TTC549 (cell line): ENCODE measurements around the gene SH3BP1.
A peak's percentile ranks its signal among the peaks of the same experiment; 100 is the strongest.
"Not testable (repeated sequence)": the region's sequence is repeated elsewhere in the genome, so short reads cannot be mapped to it uniquely, and the experiment has no call there.

ENCODE experiments used
- FAIRE-seq: peaks from 2 replicates; lab custom pipeline; 2012; peaks lifted over from hg19 to GRCh38; lab: Jason Lieb, UNC

The SH3BP1 gene

DNA sequence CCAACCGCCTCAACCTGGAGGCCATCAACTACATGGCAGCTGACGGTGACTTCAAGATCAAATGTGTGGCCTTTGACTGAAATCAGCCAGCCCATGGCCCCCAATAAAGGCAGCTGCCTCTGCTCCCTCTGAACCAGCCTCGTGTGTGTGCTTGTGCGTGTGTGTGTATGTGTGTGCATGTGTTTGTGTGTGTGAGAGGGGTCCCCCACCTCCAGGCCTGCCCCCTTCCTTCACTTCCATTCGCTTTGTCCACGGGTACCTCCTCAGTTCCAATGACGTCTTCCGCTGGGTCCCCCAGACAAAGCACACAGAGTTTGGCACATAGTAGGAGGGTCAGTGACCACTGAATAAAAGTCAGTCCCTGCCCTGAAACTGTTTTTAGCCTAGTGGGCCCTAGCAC, 40.2 kb downstream of the SH3BP1 start:
- FAIRE-seq, result no peak

- no peak for FAIRE-seq
These were observed 40.9 kb downstream of the SH3BP1 start for GRCh38 chr22:37680191-37680851.

DNA sequence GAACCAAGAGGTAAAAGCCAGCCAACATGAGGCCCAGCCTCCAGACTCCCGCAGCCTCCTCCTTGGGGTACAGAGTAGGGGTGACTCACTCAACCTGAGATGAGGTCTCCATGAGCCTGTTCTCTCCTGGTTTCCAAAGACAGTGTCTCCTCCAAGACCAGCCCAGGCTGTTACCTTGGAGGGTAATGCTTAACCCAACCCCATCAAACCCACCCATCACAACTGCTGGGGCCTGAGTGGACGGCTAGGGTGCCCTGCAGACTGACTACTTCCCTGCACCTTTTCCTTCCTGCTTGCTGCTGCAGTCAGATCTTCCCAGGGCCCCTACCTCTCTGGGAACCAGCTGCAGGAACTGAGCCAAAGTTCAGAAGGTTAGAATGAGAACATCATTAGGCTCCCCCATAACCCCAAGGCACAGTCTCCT, 41.5 kb downstream of the SH3BP1 start:
- no peak for FAIRE-seq

DNA sequence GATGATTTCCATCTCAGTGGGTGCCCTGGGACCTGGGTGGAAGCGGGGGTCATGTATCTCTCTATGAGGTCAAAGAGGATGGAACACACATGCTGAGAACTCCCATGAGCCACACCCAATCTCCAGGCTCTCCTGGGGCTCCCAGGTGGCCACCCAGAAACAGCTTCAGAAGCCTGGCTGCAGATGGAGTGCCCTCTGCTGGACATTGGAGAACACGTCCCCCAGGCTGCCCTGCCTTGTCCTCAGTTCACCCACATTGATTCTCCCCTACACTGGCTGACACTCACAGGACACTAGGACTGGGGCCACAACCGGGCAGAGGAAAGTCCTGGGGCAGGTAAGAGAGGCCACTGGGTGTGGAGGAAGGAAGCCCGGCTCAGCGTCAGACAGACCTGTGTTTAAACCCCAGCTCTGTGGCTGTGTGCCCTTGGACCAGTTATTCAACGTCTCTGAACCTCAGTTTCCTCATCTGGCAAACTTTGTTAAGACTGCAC, 42.1 kb downstream of the SH3BP1 start:
- no peak for FAIRE-seq

DNA sequence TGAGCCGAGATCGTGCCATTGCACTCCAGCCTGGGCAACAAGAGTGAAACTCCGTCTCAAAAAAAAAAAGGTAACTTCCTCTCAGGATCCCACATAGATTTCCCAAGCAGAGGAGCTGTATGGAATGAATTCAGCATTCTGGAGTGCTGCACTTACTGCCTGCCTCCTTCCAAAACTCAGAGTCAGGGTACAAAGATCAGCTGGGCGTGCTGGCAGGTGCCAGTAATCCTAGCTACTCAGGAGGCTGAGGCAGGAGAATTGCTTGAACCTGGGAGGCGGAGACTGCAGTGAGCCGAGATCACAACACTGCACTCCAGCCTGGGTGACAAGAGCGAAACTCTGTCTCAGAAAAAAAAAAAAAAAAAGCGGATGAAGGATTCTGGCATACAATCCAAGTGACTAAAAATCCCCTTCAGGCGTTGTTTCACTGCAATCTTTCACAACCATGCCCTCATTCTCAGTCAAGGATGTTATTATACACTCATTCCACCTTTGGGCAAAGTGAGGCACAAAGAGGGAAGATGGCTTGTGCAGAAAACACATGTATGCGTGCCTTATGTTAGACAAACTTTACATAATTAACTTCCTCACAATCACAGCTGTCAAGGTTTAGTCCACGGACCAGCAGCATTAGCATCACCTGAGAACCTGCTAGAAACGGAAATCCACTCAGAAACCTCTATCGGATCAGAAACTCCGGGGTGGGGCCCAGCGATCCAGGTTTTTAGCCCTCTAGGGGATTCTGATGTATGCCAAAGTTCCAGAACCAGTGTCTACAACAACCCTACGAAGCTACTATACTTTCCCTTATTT, 45.5 kb downstream of the SH3BP1 start:
- FAIRE-seq, result no peak

GRCh38 chr22:37686002-37686982, 46.8 kb downstream of the SH3BP1 start, which contains the start of gene NOL12:
Gene NOL12, plus strand, starts transcription at chr22:37686343. Its CDS starts 50 bp downstream, at chr22:37686393.
- FAIRE-seq, result no peak

GRCh38 chr22:37690407-37690806, 50.9 kb downstream of the SH3BP1 start:
- FAIRE-seq, result no peak

DNA sequence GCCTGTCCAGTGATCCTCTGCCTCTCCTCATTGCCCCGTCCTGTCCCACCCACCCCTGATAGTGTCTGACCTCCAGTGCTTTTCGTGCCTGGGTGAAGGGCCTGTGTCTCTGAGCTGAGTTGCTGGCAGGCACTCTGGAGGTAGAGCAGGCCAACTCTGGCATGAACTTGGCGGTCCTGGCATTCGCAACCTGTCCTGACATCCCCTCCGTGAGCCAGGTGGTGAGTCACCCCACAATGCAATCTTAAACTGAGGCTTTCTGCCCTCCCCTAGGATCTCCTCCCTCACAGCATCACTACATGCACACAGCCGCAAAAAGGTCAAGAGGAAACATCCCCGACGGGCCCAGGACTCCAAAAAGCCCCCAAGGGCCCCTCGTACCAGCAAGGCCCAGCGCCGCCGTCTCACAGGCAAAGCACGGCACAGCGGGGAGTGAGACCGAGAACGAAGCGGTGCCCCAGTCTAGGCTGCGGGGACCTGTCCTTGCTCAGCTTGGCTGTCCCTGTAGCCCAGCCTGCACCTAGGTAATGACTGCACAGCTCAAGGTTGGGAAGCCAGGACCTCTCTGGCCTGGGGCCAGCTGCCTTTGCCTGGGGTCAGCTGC, 51.5 kb downstream of the SH3BP1 start:
- FAIRE-seq, result no peak

DNA sequence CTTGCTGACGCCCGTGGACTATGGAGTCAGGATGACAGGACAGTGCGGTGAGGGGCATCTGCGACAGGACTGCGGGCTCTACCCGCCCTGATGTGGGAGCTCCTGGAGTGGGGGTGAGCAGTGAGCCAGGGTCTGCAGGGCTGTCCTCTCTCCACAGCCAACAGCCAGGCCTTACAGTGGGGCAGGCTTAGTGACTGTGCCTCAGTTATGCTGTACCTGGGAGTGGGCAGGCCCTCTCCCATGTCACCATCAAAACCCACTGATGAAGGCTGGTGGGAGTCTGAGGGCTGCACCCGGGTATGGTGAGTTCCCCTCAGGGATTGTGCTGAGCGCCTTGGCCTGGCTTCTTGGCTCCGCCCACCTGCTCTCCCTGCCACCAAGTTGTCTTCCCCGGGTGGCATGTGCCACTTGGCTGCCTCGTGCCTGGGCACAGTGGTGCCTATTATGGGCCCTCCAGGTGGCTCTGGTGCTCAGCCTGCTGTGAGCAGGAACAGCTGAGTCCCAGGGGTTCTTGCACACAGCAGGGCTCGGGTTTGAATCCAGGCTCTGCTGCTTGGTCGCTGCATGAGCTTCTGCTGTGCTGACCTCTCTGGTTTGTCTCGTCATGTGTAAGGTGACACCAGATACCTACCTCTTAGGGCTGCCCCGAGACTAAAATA, 53.3 kb downstream of the SH3BP1 start:
- FAIRE-seq, result no peak

DNA sequence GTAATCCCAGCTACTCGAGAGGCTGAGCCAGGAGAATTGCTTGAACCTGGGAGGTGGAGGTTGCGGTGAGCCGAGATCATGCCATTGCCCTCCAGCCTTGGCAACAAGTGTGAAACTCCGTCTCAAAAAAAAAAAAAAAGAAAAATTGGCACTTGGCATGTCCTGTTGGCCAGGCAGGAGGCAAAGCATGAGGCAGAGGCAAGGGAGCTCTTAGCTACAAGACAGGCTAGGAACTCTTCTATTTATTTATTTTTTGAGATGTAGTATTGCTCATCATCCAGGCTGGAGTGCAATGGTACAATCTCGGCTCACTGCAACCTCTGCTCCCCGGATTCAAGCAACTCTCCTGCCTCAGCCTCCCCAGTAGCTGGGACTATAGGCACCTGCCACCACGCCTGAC, 54.7 kb downstream of the SH3BP1 start:
- not testable (repeated sequence) for FAIRE-seq

- FAIRE-seq, result not testable (repeated sequence)
These were observed 56.8 kb downstream of the SH3BP1 start for GRCh38 chr22:37696260-37696656.

- peak; percentile 84 for FAIRE-seq
These were observed 57.4 kb downstream of the SH3BP1 start, which contains the start of gene TRIOBP for GRCh38 chr22:37696657-37697537. Gene TRIOBP, plus strand, starts transcription at chr22:37697048. Its CDS starts 4,318 bp downstream, at chr22:37701366.

DNA sequence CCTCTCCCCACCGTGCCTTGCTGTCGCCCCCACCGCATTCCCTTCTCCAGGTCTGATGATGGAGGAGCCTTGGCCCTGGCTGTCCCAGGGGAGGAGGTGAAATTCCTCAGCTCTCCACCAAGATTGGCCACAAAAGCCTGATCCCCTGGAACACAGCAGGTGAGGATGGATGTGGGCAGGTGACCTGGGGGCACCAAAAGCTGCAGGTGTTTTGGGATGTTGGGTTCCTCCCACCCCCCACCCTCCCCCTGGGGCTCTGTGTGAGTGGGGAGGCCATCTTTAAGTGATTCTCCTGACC, 58.0 kb downstream of the SH3BP1 start:
- no peak for FAIRE-seq

DNA sequence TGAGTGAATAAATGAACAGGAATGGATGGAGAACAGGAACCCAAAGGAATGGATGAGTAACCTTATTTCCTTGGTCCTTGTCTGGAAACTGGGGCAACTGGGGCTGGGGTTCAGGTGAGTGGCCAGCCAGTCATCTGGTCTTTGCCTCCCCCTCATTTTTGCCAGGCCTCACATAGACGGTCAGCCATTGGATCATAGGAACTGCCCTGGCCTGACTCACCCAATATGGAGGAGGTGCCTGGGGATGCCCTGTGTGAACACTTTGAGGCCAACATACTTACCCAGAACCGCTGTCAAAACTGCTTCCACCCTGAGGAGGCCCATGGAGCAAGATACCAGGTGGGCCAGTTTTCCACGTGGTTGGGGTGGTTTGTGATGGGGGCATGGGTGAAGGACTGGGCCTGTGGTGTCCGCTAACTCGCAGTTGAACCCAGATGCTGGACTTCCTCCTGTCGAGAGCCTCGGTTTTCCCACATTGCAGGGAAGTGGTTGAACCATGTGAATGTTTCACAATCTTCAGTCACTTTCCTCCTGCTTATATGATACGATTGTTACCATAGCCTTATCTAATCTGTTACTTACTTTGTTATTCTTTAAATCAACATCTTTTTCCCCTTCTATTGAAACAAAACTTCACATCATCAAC, 61.8 kb downstream of the SH3BP1 start:
- no peak for FAIRE-seq

DNA sequence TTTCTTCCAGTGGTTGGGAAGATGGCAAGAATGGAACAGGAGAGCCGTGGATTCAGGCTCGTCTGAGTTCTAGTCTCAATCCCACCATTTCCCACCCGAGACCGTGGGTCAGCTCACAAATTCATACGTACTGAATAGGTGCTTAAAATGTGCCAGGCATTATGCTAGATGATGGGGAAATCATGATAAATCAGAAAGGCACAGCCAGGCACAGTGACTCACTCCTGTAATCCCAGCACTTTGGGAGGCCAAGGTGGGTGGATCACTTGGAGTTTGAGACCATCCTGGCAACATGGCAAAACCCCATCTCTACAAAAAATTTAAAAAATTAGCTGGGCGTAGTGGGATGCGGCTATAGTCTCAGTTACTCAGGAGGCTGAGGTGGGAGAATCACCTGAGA, 64.4 kb downstream of the SH3BP1 start:
- FAIRE-seq, result no peak

- no peak for FAIRE-seq
These were observed 65.2 kb downstream of the SH3BP1 start for GRCh38 chr22:37704645-37705044.

DNA sequence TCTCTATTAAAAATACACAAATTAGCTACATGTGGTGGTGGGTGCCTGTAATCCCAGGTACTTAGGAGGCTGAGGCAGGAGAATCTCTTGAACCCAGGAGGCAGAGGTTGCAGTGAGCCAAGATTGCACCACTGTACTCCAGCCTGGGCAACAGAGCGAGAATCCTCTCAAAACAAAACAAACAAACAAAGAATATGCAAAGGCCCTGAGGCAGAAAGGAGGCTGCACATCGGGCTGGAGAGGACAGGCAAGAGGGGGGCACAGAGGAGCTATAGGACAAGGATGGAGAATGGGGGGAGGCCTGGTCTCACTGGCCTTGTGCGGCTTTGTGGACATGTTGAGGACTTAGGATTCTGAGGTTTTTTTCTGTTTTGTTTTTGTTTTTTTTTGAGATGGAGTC, 65.7 kb downstream of the SH3BP1 start:
- no peak for FAIRE-seq
